OCI-LY7 (cell line): ENCODE data around the gene NOP9. TPM values are rescaled to one million over a fixed set of nuclear protein-coding genes. Genes with fewer than 3 reads are reported as not detected.

ENCODE experiments used
- BruUV-seq: library from RNA; stranded (reverse); fragments of 400-500 nt; replicated peaks from 2 replicates; lab custom pipeline; 2021; lab: Mats Ljungman, UMichigan
- CTCF ChIA-PET: fragments of 300-600 bp; sonication (Branson Sonifier 250); formaldehyde crosslinking; loops from one replicate; lab custom pipeline; 2022; ENCODE audit warnings: antibody characterized with exemption; ENCODE audit not compliant: unreplicated experiment; lab: Charles Lee
- POLR2A ChIA-PET: fragments of 300-600 bp; sonication (Branson Sonifier 250); formaldehyde crosslinking; loops from one replicate; lab custom pipeline; 2022; ENCODE audit warnings: antibody characterized with exemption; lab: Charles Lee
- DNase-seq: peaks from one replicate; pipeline ENCODE4 v3.0.0-alpha.2; 2015; ENCODE audit warnings: low spot score
- H2AFZ ChIP-seq: fragments of 200-600 bp; sonication (generic), shearing (Covaris generic); 2 replicates; pipeline ENCODE4 v1.6.1; 2014; ENCODE audit warnings: mild to moderate bottlenecking, antibody characterized with exemption, low read length, moderate library complexity
- H3K27ac ChIP-seq: fragments of 200-600 bp; sonication (generic); 2 replicates; pipeline ENCODE4 v1.5.1; 2014; ENCODE audit warnings: mixed run types, low read depth, mild to moderate bottlenecking, moderate library complexity, low read length, inconsistent platforms; ENCODE audit not compliant: poor library complexity, severe bottlenecking
- H3K36me3 ChIP-seq: fragments of 200-600 bp; sonication (generic); 2 replicates; pipeline ENCODE4 v1.6.1; 2014; ENCODE audit warnings: mild to moderate bottlenecking, antibody characterized with exemption, low read length, moderate library complexity, mixed read lengths; ENCODE audit not compliant: insufficient read depth
- H3K4me1 ChIP-seq: fragments of 200-600 bp; sonication (generic); 2 replicates; pipeline ENCODE4 v1.5.1; 2014; ENCODE audit warnings: mild to moderate bottlenecking, low read length; ENCODE audit not compliant: insufficient read depth, poor library complexity, severe bottlenecking
- H3K4me2 ChIP-seq: fragments of 200-600 bp; sonication (generic); 2 replicates; pipeline ENCODE4 v1.6.1; 2014; ENCODE audit warnings: mild to moderate bottlenecking, low read length
- H3K4me3 ChIP-seq: fragments of 200-600 bp; sonication (generic); 2 replicates; pipeline ENCODE4 v1.5.1; 2014; ENCODE audit warnings: mild to moderate bottlenecking, low read depth, low read length; ENCODE audit not compliant: poor library complexity, severe bottlenecking
- H3K79me2 ChIP-seq: fragments of 200-600 bp; sonication (generic); 2 replicates; pipeline ENCODE4 v1.6.1; 2016; ENCODE audit warnings: low read depth, mild to moderate bottlenecking, low read length, moderate library complexity, mixed read lengths; ENCODE audit not compliant: insufficient read depth
- H3K9me2 ChIP-seq: fragments of 200-600 bp; sonication (generic); 2 replicates; pipeline ENCODE4 v1.6.1; 2016; ENCODE audit warnings: mild to moderate bottlenecking, low read length, mixed read lengths; ENCODE audit not compliant: insufficient read depth
- H3K9me3 ChIP-seq: fragments of 200-600 bp; sonication (generic); 2 replicates; pipeline ENCODE4 v1.6.1; 2014; ENCODE audit warnings: mild to moderate bottlenecking, mixed run types, low read length, mixed read lengths
- H4K20me1 ChIP-seq: fragments of 200-600 bp; sonication (generic); 2 replicates; pipeline ENCODE4 v1.6.1; 2014; ENCODE audit warnings: mild to moderate bottlenecking, antibody characterized with exemption, low read length, moderate library complexity, mixed read lengths; ENCODE audit not compliant: insufficient read depth
- EZH2phosphoT487 ChIP-seq: fragments of 200-600 bp; sonication (generic); IDR thresholded peaks from 2 replicates; pipeline ENCODE4 v1.6.1; 2018; ENCODE audit warnings: low read depth, borderline replicate concordance, mild to moderate bottlenecking, mixed run types, antibody characterized with exemption, low read length, moderate library complexity, mixed read lengths
- intact Hi-C: fragments of 100-400 bp; cut with micrococcal nuclease; formaldehyde crosslinking; loops from one replicate; pipeline ENCODE4 v1.10.0; 2022; ENCODE audit not compliant: unreplicated experiment
- total RNA-seq, 2 experiments: library from RNA; depleted of rRNA in 1 of 2; stranded (reverse); fragments of >200 nt in 1 of 2; shearing (Covaris generic) in 1 of 2; gene quantifications; 2 replicates each; pipeline ENCODE4 v1.2.3, GENCODE V29; 2014 to 2022
- TF ChIP-seq, protein P1 (sequence below): fragments of 200-600 bp; sonication (generic); conservative IDR thresholded peaks from 2 replicates; pipeline ENCODE4 v1.5.1; 2014; ENCODE audit warnings: mild to moderate bottlenecking, antibody characterized with exemption, low read length, moderate library complexity, mixed read lengths

Gene NOP9
- total RNA-seq, 2 experiments from 2014 or later, result 33.2 to 52.6 TPM

DNA sequence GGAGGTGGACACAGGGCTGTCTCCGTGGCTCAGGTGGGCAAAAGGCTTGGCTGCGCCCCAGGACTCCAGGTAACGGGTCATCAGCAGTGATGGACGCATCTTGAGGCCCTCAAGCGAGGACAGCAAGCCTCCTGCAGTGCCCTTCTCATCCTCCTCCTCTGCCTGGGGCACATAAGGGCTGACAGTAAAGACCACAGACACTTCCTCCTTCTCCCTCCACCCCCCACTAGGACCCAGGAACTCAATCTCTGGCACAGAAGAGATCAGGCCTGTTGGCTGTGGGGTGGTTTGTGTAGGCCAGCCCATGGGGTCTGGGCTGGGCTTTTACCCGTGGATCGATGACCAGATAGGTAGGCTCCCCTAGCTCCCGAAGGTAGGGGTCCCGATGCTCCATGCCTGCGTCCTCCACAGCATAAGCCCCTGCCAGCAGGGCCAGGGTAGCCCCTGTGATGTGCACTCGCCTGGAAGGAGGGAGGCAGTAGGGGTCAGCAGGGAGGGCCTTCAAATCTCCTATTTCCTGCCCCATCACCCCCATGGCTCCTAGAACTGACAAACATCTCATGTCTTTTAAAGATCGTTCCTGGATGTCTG, 29.5 kb downstream of the NOP9 start:
- H3K27ac ChIP-seq, result no peak overlapping the region

DNA sequence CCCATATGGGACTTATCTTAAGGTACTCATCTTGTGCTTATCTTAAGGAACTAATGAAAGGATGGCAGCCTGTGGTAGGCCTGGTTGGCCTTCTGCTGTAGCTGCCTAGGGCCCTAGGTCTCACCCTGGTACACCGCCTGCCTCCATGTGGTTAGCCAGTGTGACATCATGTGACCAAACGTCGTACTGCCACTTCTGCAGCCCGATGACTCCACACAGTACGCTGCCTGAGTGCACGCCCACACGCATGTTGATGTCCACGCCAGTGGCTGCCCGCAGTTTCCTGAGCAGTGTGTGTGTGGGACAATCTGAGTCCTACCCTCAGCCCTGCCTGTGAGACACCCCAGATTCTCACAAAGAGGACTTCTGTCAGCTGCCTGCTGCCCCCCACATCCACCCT, 30.1 kb downstream of the NOP9 start:
- ChIA-PET POLR2A (no interaction called here), CTCF (interaction anchor here (1.3 kb wide), 1 partner anchor 102 kb away, joined by 3 read pairs; no protein-coding TSS in a partner anchor)
- Histone ChIP-seq H2AFZ (no peak overlapping the region), H4K20me1 (no peaks in the 10 kb centered on the region), H3K9me3 (no peaks in the 10 kb centered on the region), H3K36me3 (no peaks in the 10 kb centered on the region), H3K4me3 (no peak overlapping the region), H3K4me2 (no peak overlapping the region), H3K27ac (no peak overlapping the region), H3K79me2 (no peaks in the 10 kb centered on the region), H3K4me1 (peaks cover 30% of the 10 kb centered on the region), H3K9me2 (no peaks in the 10 kb centered on the region)
- BruUV-seq, result no TSS peak
- TF ChIP-seq, protein P1, sequence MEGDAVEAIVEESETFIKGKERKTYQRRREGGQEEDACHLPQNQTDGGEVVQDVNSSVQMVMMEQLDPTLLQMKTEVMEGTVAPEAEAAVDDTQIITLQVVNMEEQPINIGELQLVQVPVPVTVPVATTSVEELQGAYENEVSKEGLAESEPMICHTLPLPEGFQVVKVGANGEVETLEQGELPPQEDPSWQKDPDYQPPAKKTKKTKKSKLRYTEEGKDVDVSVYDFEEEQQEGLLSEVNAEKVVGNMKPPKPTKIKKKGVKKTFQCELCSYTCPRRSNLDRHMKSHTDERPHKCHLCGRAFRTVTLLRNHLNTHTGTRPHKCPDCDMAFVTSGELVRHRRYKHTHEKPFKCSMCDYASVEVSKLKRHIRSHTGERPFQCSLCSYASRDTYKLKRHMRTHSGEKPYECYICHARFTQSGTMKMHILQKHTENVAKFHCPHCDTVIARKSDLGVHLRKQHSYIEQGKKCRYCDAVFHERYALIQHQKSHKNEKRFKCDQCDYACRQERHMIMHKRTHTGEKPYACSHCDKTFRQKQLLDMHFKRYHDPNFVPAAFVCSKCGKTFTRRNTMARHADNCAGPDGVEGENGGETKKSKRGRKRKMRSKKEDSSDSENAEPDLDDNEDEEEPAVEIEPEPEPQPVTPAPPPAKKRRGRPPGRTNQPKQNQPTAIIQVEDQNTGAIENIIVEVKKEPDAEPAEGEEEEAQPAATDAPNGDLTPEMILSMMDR, result no peak
- no peak for TF ChIP-seq EZH2phosphoT487
- DNase-seq, result no peak
- intact Hi-C loops, result loop anchor here (10.0 kb wide), 1 partner anchor 345 kb away; no protein-coding TSS in a partner anchor

More for the DNA sequence above, 29.5 kb downstream of the NOP9 start:
- DNase-seq, result no peak
- Histone ChIP-seq H3K9me3 (no peaks in the 10 kb centered on the region), H3K4me3 (no peak overlapping the region), H3K9me2 (no peaks in the 10 kb centered on the region), H3K36me3 (no peaks in the 10 kb centered on the region), H3K79me2 (no peaks in the 10 kb centered on the region), H4K20me1 (no peaks in the 10 kb centered on the region), H2AFZ (no peak overlapping the region), H3K4me1 (peaks cover 26% of the 10 kb centered on the region), H3K4me2 (no peak overlapping the region)
- TF ChIP-seq, protein P1, result no peak
- no peak for TF ChIP-seq EZH2phosphoT487
- BruUV-seq, result no TSS peak
- POLR2A ChIA-PET, result interaction anchor here (0.6 kb wide), 1 partner anchor 1040 kb away, joined by 3 read pairs; no protein-coding TSS in a partner anchor
- intact Hi-C loops, result no loop called here
- CTCF ChIA-PET, result interaction anchor here (1.3 kb wide), 1 partner anchor 102 kb away, joined by 3 read pairs; no protein-coding TSS in a partner anchor

DNA sequence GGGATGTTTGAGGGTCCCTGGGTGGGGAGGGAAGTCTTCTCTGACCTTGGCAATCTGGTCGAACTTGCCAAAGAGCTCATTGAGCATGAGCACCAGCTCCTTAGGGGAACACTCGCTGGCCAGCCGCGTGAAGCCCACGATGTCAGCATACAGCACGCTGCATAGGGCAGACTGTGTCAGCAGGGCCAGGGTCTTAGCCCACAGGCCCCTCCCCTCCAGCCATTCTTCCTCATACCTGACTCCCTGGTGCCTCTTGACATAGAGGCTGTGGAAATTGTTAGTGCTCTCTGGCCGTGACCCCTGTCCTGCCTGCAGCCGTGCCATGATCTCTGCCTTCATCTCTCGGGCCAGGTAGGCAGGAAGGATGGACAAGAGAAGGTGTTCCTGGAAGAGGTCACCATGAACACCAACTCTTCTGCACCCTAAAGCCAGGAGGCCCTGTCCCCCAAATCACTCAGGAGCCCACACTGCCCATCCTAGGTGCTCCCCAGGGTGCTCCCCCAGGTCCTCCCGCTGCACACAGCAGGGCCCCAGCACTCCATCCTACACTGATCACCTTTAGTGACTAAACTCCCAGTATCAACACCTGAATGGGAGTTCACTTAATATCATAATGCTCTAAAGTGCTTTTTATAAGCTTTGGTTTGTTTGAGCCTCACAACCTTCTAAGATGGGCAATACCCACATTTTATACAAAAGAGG, 31.5 kb downstream of the NOP9 start:
- ChIA-PET CTCF (no interaction called here), POLR2A (no interaction called here)
- H3K9me3 ChIP-seq, result no peaks in the 10 kb centered on the region
- no TSS peak for BruUV-seq
- no peaks in the 10 kb centered on the region for H3K9me2 ChIP-seq
- no peaks in the 10 kb centered on the region for H3K36me3 ChIP-seq
- peaks cover 30% of the 10 kb centered on the region for H3K4me1 ChIP-seq
- no peak for DNase-seq
- no peak overlapping the region for H3K27ac ChIP-seq
- no peak overlapping the region for H3K4me2 ChIP-seq
- H3K4me3 ChIP-seq, result no peak overlapping the region
- H2AFZ ChIP-seq, result no peak overlapping the region
- H4K20me1 ChIP-seq, result no peaks in the 10 kb centered on the region
- TF ChIP-seq EZH2phosphoT487, result no peak
- TF ChIP-seq, protein P1, result no peak
- no peaks in the 10 kb centered on the region for H3K79me2 ChIP-seq
- intact Hi-C loops, result loop anchor here (10.0 kb wide), 1 partner anchor 344 kb away; no protein-coding TSS in a partner anchor
